HG02588 (cell line): ENCODE results near the gene MTG2.

Source experiments
- ATAC-seq: cut with Tn5 transposase; IDR thresholded peaks from one replicate; pipeline ENCODE4 v1.9.1; 2021; ENCODE audit warnings: mild to moderate bottlenecking, moderate library complexity; ENCODE audit not compliant: unreplicated experiment

MTG2 gene, protein sequence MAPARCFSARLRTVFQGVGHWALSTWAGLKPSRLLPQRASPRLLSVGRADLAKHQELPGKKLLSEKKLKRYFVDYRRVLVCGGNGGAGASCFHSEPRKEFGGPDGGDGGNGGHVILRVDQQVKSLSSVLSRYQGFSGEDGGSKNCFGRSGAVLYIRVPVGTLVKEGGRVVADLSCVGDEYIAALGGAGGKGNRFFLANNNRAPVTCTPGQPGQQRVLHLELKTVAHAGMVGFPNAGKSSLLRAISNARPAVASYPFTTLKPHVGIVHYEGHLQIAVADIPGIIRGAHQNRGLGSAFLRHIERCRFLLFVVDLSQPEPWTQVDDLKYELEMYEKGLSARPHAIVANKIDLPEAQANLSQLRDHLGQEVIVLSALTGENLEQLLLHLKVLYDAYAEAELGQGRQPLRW

DNA sequence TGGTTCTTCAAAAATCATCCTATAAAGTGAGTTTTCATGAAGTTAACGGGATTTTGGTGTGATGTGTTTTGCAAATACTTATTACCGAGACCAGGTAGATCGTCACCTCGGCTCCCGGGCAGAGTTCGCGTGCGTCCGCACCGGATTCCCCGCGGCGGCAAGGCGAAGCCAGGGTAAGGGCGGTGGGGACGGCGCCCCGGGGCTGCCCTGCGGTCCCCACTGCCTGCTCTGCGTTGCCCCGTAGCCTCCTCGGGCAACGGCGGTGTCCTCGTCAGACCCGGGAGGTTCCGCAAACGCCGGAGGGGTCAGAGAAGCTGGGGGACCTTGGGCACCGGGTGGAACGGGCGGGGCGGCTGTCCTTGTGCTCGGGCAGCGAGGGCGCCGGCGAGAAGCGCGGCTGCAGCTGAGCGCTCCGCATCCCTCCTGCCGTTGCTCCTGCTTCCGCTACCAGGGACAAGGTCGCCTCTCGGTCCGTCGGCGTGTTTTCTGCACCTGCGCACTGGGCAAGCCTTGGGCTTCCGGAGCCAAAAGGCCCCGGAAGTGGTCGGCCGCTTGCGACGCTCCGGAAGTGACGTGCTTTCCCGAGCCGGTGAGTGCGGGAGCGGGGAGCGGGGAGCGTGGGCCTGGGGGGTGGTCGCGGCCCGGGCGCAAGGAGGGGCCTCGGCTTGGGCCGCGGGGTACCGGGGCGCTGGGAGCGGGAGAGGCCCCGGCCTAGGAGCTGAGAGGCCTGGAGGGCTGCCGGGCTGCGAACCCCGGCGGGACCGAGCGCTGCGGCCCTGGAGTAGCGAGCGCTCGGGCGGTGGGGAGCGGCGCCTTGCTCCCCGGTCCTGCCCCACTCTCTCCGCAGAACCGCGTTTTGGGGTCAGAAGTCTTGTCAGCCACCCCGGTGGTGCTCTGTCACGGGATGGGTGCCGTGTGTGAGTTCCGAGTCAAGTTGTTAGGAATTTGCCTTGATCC is at the start of gene MTG2:
TSS of gene MTG2 (plus strand) at position 560 of the 957 bp plus-strand sequence. CDS start 10,393 bp downstream, outside the sequence.
- ATAC-seq, result peak; percentile 90

DNA sequence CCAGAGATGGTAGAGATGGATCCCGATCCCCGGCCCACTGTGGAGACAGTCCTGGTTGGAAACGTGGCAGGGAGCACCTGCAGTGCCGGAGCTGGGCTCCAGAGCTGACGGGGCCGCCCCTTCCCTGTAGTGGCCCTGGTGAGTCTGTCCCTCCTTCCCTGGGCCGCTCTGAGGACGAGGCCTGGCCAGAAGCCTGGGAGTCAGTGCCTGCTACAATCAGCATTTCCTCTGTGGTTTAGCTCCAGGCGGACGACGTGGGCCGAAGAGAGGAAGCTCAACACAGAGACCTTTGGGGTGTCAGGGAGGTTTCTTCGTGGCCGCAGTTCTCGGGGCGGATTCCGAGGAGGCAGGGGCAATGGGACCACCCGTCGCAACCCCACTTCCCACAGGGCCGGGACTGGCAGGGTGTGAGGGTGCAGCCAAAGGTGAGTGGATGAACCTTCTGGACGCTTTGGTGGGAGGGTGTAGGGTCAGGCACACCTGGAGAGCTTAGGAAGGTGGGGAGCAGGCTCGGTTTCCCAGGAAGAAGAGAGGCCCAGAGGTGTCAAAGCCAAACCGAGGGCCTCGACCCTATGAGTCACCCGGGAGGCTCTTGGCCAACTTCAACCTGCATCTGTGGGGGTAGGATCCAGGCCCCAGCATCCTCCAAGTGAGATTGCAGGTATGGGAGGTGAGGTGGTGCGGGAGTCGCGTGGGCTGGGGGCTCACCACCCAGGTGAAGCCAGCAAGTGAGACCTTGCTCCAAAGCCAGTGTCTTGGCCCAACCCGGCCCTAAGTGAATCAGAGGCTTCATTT is 49.6 kb upstream of the MTG2 start:
- no peak for ATAC-seq

DNA sequence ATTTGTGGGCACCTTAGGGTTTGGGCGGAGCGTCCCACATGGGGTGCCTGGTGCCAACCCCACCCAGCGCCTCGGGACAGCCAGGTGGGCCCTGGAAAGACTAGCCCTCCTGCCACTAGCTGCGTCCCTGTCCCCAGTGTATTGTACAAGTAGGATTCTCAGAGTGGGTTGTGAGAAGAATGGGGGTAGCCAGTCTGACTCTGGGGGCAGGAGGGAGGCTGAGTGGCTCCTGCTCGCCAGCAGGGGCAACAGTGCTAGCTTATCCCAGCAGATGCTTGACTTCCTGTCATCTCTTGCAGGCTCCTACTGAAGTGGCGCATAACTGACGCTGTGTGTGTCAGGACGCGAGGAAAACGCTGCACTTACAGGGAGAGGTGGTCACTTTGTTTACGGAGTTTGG is 49.0 kb upstream of the MTG2 start:
- no peak for ATAC-seq

DNA sequence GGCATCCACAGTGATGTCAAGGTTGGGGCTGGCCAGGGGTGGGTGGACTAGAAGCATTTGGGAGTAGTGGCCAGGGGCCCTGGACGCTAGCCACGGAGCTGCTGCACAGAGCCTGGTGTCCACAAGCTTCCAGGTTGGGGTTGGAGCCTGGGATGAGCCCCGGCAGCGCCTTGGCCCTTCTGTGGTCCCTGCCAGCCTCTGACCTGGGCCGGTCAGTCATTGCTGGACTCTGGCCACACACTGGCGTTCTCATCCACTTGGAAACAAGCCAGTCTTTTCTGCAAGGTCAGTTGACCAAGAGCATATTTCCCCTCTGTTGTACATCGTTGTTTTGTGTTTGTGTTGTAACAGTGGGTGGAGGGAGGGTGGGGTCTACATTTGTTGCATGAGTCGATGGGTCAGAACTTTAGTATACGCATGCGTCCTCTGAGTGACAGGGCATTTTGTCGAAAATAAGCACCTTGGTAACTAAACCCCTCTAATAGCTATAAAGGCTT is 48.0 kb upstream of the MTG2 start:
- ATAC-seq, result no peak

DNA sequence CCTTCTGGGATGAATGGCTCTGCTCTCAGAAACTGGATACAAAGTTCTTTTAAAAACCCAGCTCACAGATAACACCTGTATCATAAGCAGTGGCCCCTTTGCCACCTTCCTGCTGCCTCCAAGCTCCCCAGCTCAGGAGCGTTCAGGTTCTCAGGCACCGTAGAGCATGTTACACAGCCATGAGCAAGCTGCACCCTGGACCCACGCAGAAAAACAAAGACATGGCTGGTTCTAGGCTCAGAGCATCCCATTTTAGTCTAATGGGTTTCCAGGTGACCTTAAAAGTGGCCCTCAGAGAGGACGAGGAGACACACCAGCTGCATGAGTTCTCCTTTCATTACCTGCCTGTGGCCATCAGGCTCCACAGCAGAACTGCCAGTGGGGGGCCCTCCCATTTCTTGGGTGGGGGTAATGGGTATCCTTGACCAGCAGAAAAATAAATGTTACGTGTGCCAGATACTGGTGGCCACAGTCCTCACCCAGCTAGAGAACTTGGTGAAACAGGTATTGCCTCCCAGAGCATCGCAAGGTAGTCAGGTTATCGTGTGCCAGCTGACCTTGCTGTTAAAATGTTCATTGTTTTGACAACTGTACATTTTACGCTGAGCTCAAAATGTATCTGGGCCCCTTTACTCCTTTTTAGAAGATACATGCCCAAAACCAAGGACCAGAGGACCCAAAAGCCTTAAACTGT is 47.1 kb upstream of the MTG2 start:
- ATAC-seq, result no peak

DNA sequence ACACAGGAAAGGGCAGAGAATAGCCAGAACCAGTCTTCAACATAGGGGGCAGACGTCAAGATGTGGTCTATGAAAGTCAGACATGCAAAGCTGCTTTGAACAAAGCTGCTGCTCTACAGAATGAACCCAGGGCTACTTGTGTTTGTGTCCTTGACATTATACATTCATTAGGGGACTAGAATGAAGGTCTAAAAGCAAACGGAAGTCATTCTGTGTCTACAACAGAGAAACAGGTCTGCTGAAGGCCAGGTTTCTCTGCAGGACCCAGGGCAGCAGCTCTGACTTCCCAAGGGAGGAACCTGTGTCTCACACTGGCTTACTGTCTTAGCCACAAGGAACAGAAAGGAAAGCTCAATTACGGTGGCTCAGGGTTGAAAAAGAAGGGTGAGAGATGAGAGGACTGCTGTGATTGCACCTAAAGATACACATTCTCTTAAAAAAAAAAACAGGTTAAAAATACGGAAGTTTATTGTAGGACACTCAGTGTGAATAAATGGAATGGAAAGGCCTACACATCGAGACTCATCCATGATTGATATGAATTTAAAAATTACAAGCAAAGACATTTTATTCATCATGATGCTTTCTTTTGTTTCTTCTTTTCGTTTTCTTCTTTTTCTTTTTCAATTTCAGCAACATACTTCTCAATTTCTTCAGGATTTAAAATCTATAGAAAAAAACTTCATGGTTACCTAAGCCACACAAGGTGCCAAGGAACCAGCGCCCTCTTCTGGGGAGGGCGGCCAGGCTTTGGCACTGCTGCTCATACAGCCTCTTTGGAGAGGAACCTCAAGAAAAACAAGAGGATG is 46.3 kb upstream of the MTG2 start:
- ATAC-seq, result no peak

DNA sequence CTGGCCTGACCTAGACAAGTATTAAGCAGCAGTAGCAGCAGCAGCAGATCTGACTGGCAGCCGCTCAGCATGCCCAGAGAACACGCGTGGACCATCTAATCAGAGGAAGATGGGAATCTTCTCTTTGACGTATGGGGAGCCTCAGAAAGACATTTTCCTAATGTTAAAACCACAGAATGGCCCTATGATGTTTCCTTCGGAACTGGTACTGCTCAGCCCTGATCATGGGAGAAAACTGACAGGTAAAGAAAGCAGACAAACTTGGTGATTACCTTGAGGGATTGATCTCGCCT is 45.8 kb upstream of the MTG2 start:
- no peak for ATAC-seq

DNA sequence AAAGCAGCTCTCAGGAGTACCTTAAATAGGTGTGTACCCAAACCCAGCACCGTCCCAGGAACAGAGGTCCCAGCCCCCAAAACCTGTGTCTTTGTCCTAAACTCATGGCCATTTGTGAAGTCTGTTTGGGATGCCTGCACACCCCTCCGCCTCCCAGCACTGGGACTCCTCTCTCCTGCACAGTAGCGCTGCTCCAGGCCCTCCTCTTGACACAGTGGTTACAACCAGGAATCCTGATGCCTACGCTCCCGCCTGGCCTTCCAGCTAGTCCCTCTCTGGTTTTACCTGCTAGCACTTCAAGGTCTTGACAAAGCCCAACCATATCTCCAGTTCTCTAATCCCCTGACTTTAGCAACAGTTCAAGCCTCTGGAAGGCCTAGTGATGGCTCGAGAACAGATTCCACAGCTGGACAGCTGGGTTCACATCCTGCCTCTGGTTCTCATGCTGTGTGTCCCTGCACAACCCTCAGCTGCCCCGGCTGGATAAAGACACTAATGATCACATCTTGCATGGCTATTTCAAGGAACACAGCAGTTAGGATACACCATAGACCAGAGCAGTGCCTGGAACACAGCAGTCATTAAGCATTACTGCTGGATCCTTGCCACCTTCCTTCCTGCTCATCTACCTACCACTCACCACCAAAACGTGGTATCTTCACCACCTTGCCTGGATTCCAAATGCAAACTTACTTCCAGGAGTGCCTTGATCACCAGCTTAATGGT is 45.2 kb upstream of the MTG2 start:
- ATAC-seq, result no peak

DNA sequence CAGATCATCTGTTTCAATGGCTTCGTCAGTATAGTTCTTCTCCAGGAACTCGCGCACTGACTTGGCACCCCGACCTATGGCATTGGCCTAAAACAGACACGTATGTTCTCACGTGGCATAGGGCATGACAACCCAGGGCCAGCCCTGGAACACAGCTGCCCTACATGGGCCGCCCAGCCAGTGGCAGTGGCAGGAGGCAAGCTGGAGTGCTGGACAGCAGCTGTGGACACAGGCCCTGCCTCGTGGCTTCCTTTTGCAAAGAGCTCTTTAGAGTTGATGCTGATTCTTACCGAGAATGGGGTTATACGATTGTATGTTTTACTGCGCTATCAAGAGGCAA is 44.7 kb upstream of the MTG2 start:
- ATAC-seq, result no peak

DNA sequence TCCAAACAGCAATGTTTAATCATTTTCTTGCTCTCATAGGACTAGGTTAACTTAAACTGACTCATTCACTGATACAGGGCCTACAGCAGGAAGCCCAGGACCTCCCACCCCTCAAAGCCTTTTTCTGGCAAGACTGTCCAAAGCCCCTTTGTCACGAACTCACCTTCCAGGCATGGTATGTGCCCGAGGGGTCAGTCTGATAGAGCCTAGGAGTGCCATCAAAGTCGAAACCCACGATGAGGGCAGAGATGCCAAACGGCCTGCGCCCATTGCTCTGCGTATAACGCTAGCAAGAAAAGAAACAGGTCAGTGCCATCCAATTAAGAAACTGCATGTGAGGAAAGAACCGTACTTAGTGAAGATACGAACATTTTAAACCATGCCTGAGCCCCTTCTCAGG is 43.9 kb upstream of the MTG2 start:
- no peak for ATAC-seq

DNA sequence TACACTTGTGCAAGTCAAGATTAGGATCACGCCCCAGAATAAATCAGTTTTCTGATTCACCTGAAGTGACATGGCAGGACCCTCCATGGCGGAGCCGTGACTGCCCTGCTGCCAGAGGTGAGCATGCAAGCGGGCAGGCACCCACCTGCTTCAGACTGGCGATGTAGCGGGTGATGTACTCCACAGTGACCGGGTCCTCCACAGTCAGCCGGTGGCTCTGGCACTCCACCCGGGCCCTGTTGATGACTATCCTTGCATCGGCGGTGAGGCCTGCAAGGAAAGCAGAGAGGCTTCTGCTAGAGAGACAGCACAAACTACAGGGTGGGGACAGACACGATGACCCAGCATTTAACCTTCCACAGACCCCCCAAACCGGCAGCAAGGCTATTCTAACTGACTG is 43.2 kb upstream of the MTG2 start:
- no peak for ATAC-seq

DNA sequence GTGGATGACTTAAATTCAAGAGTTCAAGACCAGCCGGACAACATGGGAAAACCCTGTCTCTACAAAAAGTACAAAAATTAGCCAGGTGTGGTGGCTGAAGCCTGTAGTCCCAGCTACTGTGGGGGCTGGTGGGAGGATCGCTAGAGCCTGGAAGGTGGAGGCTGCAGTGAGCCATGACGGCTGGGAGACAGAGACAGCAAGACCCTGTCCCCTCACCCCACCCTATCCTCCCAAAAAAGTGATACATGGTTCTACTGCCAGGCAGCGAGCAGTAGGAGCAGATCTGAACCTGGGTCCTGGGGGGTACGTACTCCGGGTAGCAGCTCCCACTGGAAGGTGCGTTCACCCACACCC is 41.8 kb upstream of the MTG2 start:
- ATAC-seq, result no peak

DNA sequence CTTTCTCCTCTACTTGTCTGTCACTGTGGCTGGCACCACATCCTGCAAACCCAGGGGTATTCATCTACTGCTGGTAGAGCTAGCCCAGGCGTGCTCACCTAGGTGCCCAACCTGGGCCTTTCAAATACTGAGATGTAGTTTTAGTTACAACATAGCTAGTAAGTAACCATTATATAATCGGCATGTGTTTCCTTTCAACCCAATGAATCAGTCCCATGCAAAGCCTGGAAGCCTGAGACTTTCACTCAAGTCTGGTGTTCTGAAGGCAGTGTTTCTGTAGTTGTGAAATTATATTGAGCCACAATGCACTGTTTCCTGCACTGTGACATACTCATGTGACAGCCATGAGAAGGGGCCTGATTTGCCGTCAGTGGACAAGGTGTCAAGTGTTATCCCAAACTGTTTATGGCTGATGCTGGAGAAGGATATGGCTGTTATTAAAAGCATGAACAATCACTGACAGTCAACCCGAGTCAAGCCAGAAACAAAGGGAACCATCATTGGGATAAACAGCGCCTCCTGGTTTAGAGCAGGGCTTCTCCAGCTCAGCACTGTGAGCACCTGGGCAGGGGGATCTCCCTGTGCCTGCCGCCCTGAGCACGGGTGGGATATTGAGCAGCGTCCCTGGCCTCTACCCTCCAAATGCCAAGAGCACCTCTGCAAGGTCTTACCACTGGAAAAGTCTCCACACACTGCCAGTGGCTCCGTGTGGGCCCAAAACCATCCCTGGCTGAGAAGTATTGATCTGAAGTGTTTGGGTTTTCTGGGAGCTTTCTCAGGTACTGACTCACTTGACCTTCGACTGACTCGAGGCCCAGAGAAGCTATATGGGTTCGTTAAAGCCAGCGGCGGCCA is 41.2 kb upstream of the MTG2 start:
- no peak for ATAC-seq

DNA sequence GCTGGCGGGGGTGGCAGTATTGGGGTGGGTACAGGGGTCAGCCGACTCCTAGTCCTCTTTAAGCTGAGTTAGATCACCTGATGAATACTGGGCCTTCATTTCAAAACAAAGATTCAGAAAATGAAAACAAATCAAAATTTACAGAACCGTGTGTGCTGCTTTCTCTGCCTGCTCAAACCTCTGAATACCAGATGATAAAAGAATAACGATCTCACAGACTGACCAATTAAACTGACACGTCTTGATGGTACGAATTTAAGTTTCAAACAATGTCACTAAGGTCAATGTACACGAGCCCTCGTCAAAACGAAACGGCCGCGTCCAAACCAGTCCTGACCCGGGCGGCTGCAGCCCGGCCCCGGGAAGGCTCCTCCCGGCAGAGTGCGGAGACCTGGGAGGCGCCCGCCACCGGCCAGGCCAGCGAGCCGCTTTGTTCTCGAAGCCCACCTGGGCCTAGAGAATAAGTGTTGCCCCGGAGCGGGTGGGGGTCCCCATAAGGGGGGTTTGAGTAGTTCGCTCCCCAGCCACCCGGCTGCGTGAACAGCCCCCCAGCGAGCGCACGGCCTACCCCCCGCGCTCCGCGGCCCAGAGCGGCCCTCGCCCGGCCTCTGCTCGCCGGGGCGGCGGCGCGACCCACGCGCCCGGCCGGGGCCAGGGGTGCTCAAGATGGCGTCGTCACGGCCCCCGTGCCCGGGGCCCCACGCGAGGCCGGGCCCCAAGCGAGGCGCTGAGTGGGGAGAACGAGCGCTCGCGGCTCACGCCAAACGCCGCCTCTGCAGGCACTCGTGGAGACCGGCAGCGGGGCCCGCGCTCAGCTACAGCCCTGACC is 40.4 kb upstream of the MTG2 start:
- ATAC-seq, result peak; percentile 19

DNA sequence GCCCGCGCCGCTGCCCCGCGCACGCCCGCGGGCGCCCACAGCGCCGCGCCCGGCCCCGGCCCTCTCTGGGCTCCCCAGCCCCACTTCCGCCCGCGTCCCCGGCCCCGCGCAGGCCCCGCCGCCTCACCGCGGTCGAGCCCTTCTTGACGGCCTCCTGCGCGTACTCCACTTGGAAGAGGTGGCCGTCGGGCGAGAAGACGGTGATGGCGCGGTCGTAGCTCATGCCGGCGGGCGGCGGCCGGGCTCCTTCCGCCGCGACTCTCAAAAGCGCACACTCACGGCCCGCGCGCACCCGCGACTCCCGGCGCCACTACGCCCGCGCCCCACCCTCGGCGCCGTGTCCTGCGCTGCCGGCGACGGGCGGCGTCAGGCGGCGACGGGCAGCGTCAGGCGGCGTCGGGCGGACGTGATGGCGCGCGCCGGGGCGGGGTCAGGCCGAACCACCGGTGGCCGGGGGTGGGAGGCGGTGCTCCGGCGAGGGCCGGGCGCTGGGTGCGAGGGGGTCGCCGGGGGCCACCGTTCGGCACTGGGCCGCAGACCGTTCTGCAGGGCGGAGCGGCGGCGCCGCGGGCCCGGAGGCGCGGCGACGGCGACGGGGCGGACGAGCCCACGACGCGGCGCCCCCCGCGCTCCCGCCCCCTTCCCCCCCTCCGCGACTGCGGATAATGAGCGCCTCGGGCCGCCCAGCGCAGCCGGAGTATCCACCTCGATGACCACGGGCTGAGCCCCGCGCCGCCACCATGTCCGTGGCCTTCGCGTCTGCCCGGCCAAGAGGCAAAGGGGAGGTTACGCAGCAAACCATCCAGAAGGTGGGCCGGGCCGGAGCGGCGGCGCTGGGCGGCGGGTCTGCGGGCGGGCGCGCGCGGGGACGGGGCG is 39.5 kb upstream of the MTG2 start, which contains the start of the genes PSMA7 and SS18L1:
TSS of gene PSMA7 (minus strand) at position 314 of the 876 bp plus-strand sequence. CDS start at position 223, 91 bp downstream.
TSS of gene SS18L1 (plus strand) at position 689 of the 876 bp plus-strand sequence. CDS start at position 741, 52 bp downstream.
- peak; percentile 70 for ATAC-seq
